Naive thymus-derived CD8-positive, alpha-beta T cell (primary cell): Measurements from ENCODE around the gene RALGAPA2. TPM values are rescaled to one million over a fixed set of nuclear protein-coding genes. Genes with fewer than 3 reads are reported as not detected.

ENCODE experiments used
- ATAC-seq, 2 donors: fragments of 150-1000 bp; cut with Tn5 transposase in 1 of 2; sonication (Bioruptor Pico), chemical (Tn5 transposase) in 1 of 2; 1 replicate in 1 of 2; 2 replicates in 1 of 2; pipeline ENCODE4 v1.10.0; 2021; ENCODE audit warnings: mild to moderate bottlenecking in 2 of 2, moderate library complexity in 2 of 2
- POLR2A ChIA-PET: fragments of 350-600 bp; sonication (Branson Sonifier 250); formaldehyde crosslinking; loops from one replicate; lab custom pipeline; 2021; ENCODE audit warnings: antibody characterized with exemption; lab: Charles Lee
- DNase-seq, 10 donors: peaks; one replicate each; pipeline versions ENCODE4 v3.0.0 to v3.0.0-alpha.2; 2020 to 2022
- H3K27ac Mint-ChIP-seq, 10 donors: one replicate each; pipeline ENCODE4 v1.8.0; 2020 to 2022; ENCODE audit warnings: mild to moderate bottlenecking in 10 of 10, mixed read lengths in 10 of 10, moderate library complexity in 4 of 10, inconsistent platforms in 1 of 10
- H3K27me3 Mint-ChIP-seq, 5 donors: one replicate each; pipeline ENCODE4 v1.8.0; 2021 to 2022; ENCODE audit warnings: mixed read lengths in 5 of 5
- H3K36me3 Mint-ChIP-seq, 3 donors: one replicate each; pipeline ENCODE4 v1.8.0; 2020 to 2022; ENCODE audit warnings: mixed read lengths in 3 of 3, mild to moderate bottlenecking in 2 of 3, inconsistent platforms in 1 of 3
- H3K4me1 Mint-ChIP-seq, 4 donors: one replicate each; pipeline ENCODE4 v1.8.0; 2021 to 2022; ENCODE audit warnings: mixed read lengths in 4 of 4
- H3K4me3 Mint-ChIP-seq, 10 donors: one replicate each; pipeline ENCODE4 v1.8.0; 2020 to 2022; ENCODE audit warnings: mild to moderate bottlenecking in 10 of 10, mixed read lengths in 10 of 10, moderate library complexity in 6 of 10, inconsistent platforms in 1 of 10
- H3K9me3 Mint-ChIP-seq, 9 donors: one replicate each; pipeline ENCODE4 v1.8.0; 2020 to 2022; ENCODE audit warnings: mixed read lengths in 9 of 9, mild to moderate bottlenecking in 3 of 9, inconsistent platforms in 1 of 9, moderate library complexity in 1 of 9
- polyA plus RNA-seq, 3 donors: library from polyadenylated mRNA; unstranded; fragments of 300-500 nt; fragmentation: Illumina TruSeq; gene quantifications; one replicate each; pipeline ENCODE4 v1.2.3, GENCODE V29; 2021
- total RNA-seq, 8 experiments: library from RNA in 2 of 8; stranded (reverse) in 2 of 8; gene quantifications; one replicate each; pipeline ENCODE4 v1.2.3 and lab custom pipeline; 2021 to 2026

Gene RALGAPA2
- total and polyA plus RNA-seq, 5 experiments from 2014 or later, result 4.5 to 32.0 (median 6.8) TPM

DNA sequence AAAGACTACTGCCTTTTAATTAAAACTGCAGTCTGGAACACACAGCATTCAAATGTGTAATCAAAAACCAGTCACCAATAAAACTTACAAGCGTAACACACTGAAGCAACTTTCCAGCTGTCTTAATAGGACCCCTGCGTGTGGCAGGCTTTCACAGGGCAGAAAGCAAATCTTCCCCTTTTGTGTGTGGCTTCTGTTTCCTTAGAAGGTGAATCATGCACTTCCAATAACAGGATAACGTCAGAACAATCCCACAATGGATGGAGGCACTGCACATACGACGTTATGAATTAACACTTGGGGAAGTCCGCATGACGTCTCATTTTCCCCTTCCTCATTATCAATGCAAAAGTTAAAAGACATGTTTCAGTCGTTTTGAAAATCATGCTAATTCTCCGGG is 299.7 kb downstream of the RALGAPA2 start:
- H3K27me3 Mint-ChIP-seq, result no peaks in the 10 kb centered on the region
- peak overlapping the region in 1 of 10 donors; percentile 21 for H3K27ac Mint-ChIP-seq
- ATAC-seq (no peak), DNase-seq (no peak)
- H3K36me3 Mint-ChIP-seq, result peaks cover 4 to 36% (median 10%) of the 10 kb centered on the region in 3 donors
- H3K4me1 Mint-ChIP-seq, result peaks cover 0 to 3% (median 1%) of the 10 kb centered on the region in 4 donors
- H3K4me3 Mint-ChIP-seq, result no peak overlapping the region
- POLR2A ChIA-PET, result no interaction called here
- H3K9me3 Mint-ChIP-seq, result no peaks in the 10 kb centered on the region

DNA sequence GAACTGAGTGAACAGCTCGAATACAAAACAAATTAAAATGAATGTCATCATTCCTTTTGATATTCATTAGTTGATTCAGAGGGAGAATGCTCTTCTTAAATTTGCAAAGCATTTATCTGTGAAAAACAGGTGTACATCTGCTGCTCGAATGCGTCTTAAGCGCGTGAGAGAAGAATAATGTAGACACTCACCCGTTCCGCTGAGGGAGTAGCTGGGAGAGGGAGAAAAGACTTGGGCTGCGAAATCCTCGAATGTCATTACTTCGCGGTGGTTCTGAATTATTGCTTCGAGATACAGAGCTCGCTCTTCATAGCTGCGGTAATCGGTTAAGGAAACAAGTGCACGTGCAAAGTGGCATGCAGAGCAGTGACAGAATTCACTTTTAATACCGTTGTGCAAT is 300.6 kb downstream of the RALGAPA2 start:
- Mint-ChIP-seq H3K4me1 (peaks cover 0 to 2% (median 0%) of the 10 kb centered on the region in 4 donors), H3K36me3 (peaks cover 0 to 41% (median 10%) of the 10 kb centered on the region in 3 donors), H3K4me3 (no peak overlapping the region), H3K9me3 (no peaks in the 10 kb centered on the region), H3K27me3 (no peaks in the 10 kb centered on the region), H3K27ac (no peak overlapping the region)
- DNase-seq (no peak), ATAC-seq (no peak)
- POLR2A ChIA-PET, result no interaction called here

DNA sequence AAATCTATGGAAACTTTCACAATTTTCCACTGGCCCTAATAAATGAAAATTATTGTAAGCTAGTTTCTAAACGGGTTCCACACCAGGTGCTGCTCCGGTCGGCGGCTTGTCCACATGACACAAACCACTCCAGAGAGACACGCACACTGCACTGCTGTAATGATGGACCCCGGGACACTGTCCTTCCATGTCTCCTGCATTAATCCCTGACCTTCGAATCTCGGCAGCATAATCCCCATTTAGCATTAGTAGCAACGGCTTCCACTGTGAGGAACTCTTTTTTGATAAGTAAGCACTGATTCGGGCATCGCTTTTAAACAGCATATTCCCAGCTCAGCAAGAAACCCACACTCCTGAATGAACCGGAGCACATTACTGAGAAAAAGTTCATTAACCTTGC is 301.0 kb downstream of the RALGAPA2 start:
- no peak for ATAC-seq
- Mint-ChIP-seq H3K36me3 (peaks cover 0 to 43% (median 10%) of the 10 kb centered on the region in 3 donors), H3K4me3 (no peak overlapping the region), H3K27ac (no peak overlapping the region), H3K27me3 (no peaks in the 10 kb centered on the region), H3K9me3 (no peaks in the 10 kb centered on the region), H3K4me1 (peaks cover 0 to 2% (median 0%) of the 10 kb centered on the region in 4 donors)
- no peak for DNase-seq
- POLR2A ChIA-PET, result no interaction called here

DNA sequence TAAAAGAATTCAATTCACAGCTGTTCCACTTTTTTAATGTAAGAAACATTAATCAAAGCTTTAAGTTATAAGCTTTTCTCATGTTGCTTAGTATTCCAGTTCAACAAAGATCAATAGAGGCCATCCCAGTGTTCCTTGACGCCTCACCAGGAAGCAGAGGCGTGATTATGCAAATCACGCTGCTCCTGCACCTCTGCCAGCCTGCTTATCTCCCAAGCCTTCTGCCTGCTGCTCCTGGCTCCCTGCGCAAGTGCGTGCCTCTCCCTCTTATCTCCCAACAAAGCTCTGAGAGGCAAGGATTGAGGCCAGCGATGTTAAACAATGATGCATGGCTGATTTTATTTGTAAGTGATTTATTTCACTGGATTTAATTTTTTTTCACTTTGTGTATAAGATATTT is 301.8 kb downstream of the RALGAPA2 start:
- Mint-ChIP-seq H3K4me3 (no peak overlapping the region), H3K9me3 (no peaks in the 10 kb centered on the region), H3K27me3 (no peaks in the 10 kb centered on the region), H3K4me1 (peaks cover 0 to 2% (median 0%) of the 10 kb centered on the region in 4 donors), H3K27ac (peak overlapping the region in 1 of 10 donors; percentile 66), H3K36me3 (peaks cover 0 to 48% (median 10%) of the 10 kb centered on the region in 3 donors)
- no peak for ATAC-seq
- POLR2A ChIA-PET, result no interaction called here
- no peak for DNase-seq

DNA sequence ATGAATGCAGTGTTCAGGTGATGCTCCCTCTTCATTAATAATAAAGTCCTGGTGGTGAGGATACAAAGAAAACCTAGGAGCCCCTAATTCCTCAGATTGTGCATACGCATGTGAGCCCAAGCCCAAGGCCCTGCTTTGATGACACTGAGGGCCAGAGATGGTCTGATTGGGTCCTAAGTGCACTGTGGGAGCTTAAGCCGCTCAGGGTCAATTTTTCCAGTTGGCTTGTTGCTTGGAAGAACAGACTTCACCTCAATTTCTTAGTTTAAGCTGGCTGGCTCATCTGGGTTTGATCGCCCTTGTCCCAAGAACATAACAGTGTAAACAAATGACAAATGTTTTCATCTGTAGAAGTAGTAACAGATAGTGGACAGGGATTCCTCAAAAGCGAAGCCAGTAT is 303.1 kb downstream of the RALGAPA2 start:
- H3K27ac Mint-ChIP-seq, result no peak overlapping the region
- no peaks in the 10 kb centered on the region for H3K27me3 Mint-ChIP-seq
- ATAC-seq (no peak), DNase-seq (no peak)
- H3K36me3 Mint-ChIP-seq, result peaks cover 0 to 51% (median 10%) of the 10 kb centered on the region in 3 donors
- POLR2A ChIA-PET, result no interaction called here
- no peaks in the 10 kb centered on the region for H3K9me3 Mint-ChIP-seq
- H3K4me3 Mint-ChIP-seq, result no peak overlapping the region
- peaks cover 0 to 2% (median 0%) of the 10 kb centered on the region in 4 donors for H3K4me1 Mint-ChIP-seq

DNA sequence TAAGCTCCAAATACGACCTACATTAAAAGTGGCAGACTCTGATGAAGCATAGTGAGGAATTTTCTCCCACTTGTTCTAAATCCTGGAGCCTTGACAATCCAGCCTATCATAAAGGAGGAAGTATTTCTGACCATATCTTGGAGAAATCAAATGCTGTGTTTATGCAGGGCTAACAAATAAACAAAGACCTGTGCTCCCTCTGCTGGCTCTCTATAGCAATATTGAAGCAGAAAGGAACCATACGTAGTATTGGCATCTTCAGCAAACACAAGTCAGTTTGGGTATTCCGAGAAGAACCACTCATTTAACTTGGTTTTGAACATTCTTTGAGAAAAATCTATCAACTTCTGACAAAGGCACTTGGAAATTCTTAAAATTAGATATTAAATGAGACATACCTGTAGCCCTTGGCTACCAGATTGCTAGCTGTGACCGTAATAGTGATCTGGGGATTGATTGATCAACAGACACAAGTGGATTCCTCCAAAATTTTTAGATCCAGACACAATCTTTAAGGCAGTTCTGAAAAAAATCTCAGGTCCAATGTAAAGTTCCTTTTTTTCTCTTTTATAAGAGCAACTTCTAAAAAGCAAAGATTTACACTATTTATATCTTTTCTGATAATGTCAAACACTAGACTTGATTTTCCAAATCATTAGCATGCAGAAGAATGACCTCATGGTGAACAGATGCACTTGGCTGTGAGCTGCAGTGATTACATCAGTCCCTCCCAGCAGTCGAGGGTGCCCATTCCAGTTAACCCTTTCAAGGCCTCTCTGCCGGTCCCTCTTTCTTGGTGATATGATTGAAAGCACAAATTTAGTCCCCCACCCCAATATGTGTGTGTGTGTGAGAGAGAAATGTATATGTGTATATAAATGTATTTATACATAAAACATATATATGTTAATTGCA is 304.3 kb downstream of the RALGAPA2 start:
- Mint-ChIP-seq H3K27ac (no peak overlapping the region), H3K9me3 (no peaks in the 10 kb centered on the region), H3K27me3 (no peaks in the 10 kb centered on the region), H3K36me3 (peaks cover 0 to 48% (median 10%) of the 10 kb centered on the region in 3 donors), H3K4me1 (peaks cover 0 to 2% (median 0%) of the 10 kb centered on the region in 4 donors), H3K4me3 (no peak overlapping the region)
- ATAC-seq (no peak), DNase-seq (no peak)
- POLR2A ChIA-PET, result no interaction called here

DNA sequence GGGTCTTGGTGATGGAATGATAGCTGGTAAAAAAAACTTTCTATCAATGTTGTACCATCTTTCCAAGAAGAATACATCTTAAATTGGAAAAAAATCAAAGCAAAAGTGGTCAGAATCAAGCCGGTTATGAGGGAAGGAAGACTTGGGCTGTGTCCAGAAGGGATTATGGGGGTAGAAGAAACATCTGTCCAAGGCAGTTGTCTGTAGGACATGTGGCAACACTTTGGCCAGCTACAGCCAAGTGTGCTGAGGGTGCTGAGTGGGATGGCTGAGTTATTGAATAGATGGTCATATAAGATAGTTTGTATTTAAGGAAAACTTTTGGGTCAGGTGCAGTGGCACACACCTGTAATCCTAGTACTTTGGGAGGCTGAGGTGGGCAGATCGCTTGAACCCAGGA is 306.1 kb downstream of the RALGAPA2 start:
- POLR2A ChIA-PET, result no interaction called here
- no peak for DNase-seq
- H3K4me3 Mint-ChIP-seq, result no peak overlapping the region
- no peaks in the 10 kb centered on the region for H3K9me3 Mint-ChIP-seq
- no peaks in the 10 kb centered on the region for H3K4me1 Mint-ChIP-seq
- peaks cover 0 to 36% (median 4%) of the 10 kb centered on the region in 3 donors for H3K36me3 Mint-ChIP-seq
- H3K27ac Mint-ChIP-seq, result peak overlapping the region in 6 of 10 donors; percentile 0 to 82 (median 16)
- no peaks in the 10 kb centered on the region for H3K27me3 Mint-ChIP-seq
- no peak for ATAC-seq

DNA sequence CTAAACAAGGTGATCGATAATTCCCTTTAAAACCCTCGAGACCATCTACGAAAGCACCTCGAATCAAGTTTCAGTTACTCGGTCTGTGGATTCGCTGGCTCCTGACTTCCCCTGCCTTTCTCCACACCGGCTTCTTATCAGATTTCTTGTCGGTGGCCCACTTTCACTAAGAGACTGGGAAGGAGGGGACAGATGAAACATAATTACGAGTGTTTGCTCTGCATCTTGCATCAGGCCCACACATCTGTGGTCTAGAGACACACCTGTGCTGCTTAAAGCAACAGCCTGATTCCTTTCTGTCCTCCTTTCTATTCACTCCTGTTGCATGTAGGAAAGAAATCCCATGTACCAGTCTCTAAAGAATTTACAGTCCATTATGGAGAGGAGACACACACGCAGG is 306.8 kb downstream of the RALGAPA2 start:
- no peak for ATAC-seq
- no peak for DNase-seq
- H3K27me3 Mint-ChIP-seq, result no peaks in the 10 kb centered on the region
- H3K27ac Mint-ChIP-seq, result peak overlapping the region in 3 of 10 donors; percentile 2 to 20 (median 11)
- no peak overlapping the region for H3K4me3 Mint-ChIP-seq
- POLR2A ChIA-PET, result no interaction called here
- peaks cover 0 to 35% (median 4%) of the 10 kb centered on the region in 3 donors for H3K36me3 Mint-ChIP-seq
- no peaks in the 10 kb centered on the region for H3K9me3 Mint-ChIP-seq
- H3K4me1 Mint-ChIP-seq, result no peaks in the 10 kb centered on the region

DNA sequence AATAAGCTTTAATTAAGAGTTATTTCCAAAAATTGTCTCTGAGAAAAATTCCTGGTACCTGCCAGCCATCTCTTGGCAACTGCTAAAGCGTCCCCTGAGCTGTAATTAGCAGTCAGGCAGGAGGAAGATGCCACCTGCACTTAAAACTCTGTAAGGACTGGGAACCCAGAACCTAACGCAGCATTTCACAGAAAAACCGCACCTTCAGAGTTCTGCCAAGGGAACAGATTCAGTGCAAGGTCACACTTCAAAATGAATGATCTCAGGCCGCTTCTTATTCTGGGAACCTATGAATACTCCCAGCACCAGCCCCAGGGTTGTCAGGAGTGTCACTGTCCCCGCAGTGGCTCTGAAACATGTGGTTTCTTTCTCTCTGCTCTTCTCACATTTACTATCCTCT is 307.8 kb downstream of the RALGAPA2 start:
- POLR2A ChIA-PET, result no interaction called here
- H3K9me3 Mint-ChIP-seq, result no peaks in the 10 kb centered on the region
- no peak overlapping the region for H3K4me3 Mint-ChIP-seq
- H3K27me3 Mint-ChIP-seq, result no peaks in the 10 kb centered on the region
- DNase-seq (no peak), ATAC-seq (no peak)
- no peaks in the 10 kb centered on the region for H3K4me1 Mint-ChIP-seq
- H3K27ac Mint-ChIP-seq, result peak overlapping the region in 2 of 10 donors; percentile 3 to 53
- peaks cover 0 to 38% (median 4%) of the 10 kb centered on the region in 3 donors for H3K36me3 Mint-ChIP-seq

DNA sequence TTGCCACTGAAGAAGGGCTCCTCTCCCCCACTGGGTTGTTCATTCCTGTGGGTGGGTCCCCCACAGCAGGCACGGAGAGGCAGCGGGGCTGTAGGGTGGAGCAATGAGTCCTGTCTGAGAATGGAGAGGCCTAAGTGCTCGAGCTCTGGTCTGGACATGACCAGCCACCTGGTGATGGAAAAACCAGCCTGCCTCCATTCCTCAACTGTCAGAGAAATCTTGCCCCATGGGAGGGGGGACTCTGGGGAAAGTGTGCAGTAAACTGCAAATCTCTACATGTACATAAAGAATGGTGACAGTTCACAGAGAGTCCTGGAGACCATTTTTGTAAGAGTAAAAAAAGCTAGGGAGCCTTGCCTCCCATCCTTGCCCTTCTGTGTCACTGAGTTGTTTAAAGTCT is 310.5 kb downstream of the RALGAPA2 start:
- Mint-ChIP-seq H3K27me3 (no peaks in the 10 kb centered on the region), H3K36me3 (peaks cover 2 to 41% (median 4%) of the 10 kb centered on the region in 3 donors), H3K4me1 (no peaks in the 10 kb centered on the region), H3K9me3 (no peaks in the 10 kb centered on the region), H3K27ac (no peak overlapping the region), H3K4me3 (no peak overlapping the region)
- POLR2A ChIA-PET, result no interaction called here
- no peak for ATAC-seq
- DNase-seq, result no peak

DNA sequence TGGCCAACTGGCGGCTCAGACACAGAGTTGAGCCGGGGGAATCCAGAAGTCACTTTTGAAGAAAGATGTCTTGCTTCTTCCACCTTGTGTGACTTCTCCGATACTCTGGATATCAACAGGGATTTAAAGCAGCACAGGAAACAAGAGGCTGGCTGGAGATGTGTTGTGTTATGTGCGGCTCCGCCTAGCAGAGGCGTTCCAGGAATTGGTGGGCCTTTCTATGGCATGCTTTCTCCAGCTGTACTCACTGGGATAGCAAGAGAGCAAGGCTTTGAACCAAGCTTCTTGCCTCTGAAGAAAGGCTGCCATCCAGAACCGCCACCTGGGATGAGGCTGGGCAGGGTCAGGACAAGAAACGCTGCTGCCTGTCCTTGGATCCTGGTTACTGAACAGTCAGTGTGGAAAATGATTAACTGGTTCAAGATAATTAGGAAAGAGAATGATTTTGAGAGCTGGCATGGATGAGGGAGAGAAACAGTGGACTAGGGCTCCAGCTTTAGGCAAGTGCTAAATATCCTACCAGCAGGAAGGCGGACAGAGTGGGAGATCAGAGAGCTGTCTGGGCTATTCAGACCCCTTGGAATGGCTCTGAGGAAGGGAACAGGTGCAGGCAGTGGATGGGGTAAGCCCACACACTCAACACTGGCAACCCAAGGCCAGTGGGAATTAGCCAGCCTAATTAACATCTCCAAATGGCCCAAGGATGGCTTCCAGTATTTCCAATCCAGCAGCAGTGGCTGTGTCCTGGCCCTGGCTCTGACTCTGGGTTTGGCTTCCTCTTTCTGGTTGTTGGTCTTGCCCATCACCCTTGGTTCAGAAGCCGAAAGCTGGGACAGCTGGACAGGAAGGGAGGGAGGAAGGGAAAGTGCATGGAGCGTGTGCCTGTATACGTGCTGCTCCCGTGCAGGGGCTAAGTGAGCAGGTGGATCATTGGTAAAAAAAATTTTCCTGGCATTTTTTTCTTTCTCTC is 312.6 kb downstream of the RALGAPA2 start:
- POLR2A ChIA-PET, result no interaction called here
- H3K36me3 Mint-ChIP-seq, result peaks cover 4 to 45% (median 4%) of the 10 kb centered on the region in 3 donors
- H3K4me1 Mint-ChIP-seq, result no peaks in the 10 kb centered on the region
- DNase-seq, result no peak
- ATAC-seq, result no peak
- no peak overlapping the region for H3K4me3 Mint-ChIP-seq
- no peaks in the 10 kb centered on the region for H3K27me3 Mint-ChIP-seq
- H3K9me3 Mint-ChIP-seq, result no peaks in the 10 kb centered on the region
- no peak overlapping the region for H3K27ac Mint-ChIP-seq

DNA sequence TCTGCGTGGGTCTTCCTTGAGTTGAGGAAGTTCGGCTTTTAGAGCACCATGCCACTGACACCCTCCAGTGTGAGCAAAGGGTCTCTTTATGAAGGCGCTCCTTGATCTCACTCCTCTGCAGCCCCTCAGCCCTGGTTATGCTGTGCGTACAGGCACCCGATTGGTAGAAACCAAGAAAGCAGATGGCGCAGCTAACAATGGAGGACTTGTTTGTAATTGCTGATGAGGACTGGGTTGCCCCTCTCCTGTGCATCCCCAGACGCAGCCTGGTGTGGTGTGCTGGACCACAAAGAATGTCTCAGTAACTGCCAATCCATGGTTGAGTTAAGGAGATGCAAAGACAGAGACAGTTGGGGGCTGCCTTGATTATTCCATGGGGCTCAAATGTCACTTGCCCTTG is 314.3 kb downstream of the RALGAPA2 start:
- no peak for DNase-seq
- peak overlapping the region in 1 of 10 donors; percentile 56 for H3K27ac Mint-ChIP-seq
- H3K27me3 Mint-ChIP-seq, result no peaks in the 10 kb centered on the region
- no peaks in the 10 kb centered on the region for H3K4me1 Mint-ChIP-seq
- POLR2A ChIA-PET, result no interaction called here
- ATAC-seq, result no peak
- peaks cover 4 to 58% (median 4%) of the 10 kb centered on the region in 3 donors for H3K36me3 Mint-ChIP-seq
- H3K9me3 Mint-ChIP-seq, result no peaks in the 10 kb centered on the region
- no peak overlapping the region for H3K4me3 Mint-ChIP-seq
